HCT116 (cell line): Measurements from ENCODE around the gene NUDT14. TPM values are rescaled to one million over a fixed set of nuclear protein-coding genes. Genes with fewer than 3 reads are reported as not detected.

ENCODE experiments used
- ATAC-seq: fragments of 200-7000 bp; cut with Tn5 transposase; 2 replicates; pipeline ENCODE4 v1.9.1; 2020; ENCODE audit warnings: mild to moderate bottlenecking, moderate library complexity
- BruUV-seq: library from RNA; stranded (reverse); fragments of 400-500 nt; replicated peaks from 2 replicates; lab custom pipeline; 2021; lab: Mats Ljungman, UMichigan
- CTCF ChIA-PET: fragments of 300-600 bp; sonication (Branson Sonifier 250); formaldehyde crosslinking; loops from one replicate; lab custom pipeline; 2021; ENCODE audit warnings: antibody characterized with exemption; lab: Charles Lee
- POLR2A ChIA-PET: fragments of 300-600, 350-600 bp; sonication (Branson Sonifier 250); formaldehyde crosslinking; loops from one replicate; lab custom pipeline; 2021; ENCODE audit warnings: antibody characterized with exemption; lab: Charles Lee
- RAD21 ChIA-PET, 2 experiments: fragments of 300-600 bp; sonication (Branson Sonifier 250); formaldehyde crosslinking; loops; one replicate each; lab custom pipeline; 2023; ENCODE audit warnings: low total read pairs in 2 of 2; ENCODE audit not compliant: uncharacterized antibody in 2 of 2, unreplicated experiment in 2 of 2, low non-redundant PET in 1 of 2; lab: Charles Lee
- DNase-seq: peaks from one replicate; pipeline ENCODE4 v3.0.0-alpha.2; 2010; ENCODE audit warnings: low read depth, low spot score
- H2AFZ ChIP-seq: fragments of 200-600 bp; shearing (Covaris generic), sonication (generic); 2 replicates; pipeline ENCODE4 v1.6.1; 2017; ENCODE audit warnings: low read depth, mixed run types, mixed read lengths, antibody characterized with exemption, low read length; ENCODE audit not compliant: poor library complexity, severe bottlenecking
- H3K27ac ChIP-seq: 2 replicates; pipeline ENCODE4 v1.5.1; 2012; ENCODE audit warnings: low read depth, low read length
- H3K27me3 ChIP-seq: fragments of 200-600 bp; sonication (generic); 2 replicates; pipeline ENCODE4 v1.6.1; 2016; ENCODE audit warnings: mixed run types, low read length, mixed read lengths; ENCODE audit not compliant: insufficient read depth
- H3K36me3 ChIP-seq, 2 experiments: fragments of 200-500 bp in 1 of 2; fragments of 200-600 bp in 1 of 2; sonication (Bioruptor generic) in 1 of 2; sonication (generic) in 1 of 2; 2 replicates each; pipeline versions ENCODE4 v1.5.1 to v1.6.1; 2014 to 2016; ENCODE audit warnings: low read length in 2 of 2, inconsistent platforms in 1 of 2, mixed read lengths in 1 of 2, mixed run types in 1 of 2; ENCODE audit not compliant: insufficient read depth in 2 of 2, control insufficient read depth in 1 of 2
- H3K4me1 ChIP-seq, 2 experiments: fragments of 200-600 bp in 1 of 2; sonication (generic) in 1 of 2; 2 replicates each; pipeline versions ENCODE4 v1.5.1 to v1.6.1; 2012 to 2017; ENCODE audit warnings: low read length in 2 of 2, inconsistent platforms in 1 of 2, mild to moderate bottlenecking in 1 of 2, mixed read lengths in 1 of 2, mixed run types in 1 of 2, moderate library complexity in 1 of 2; ENCODE audit not compliant: insufficient read depth in 2 of 2, control insufficient read depth in 1 of 2
- H3K4me2 ChIP-seq: fragments of 200-600 bp; sonication (generic); 2 replicates; pipeline ENCODE4 v1.6.1; 2017; ENCODE audit warnings: mixed run types, low read length, mixed read lengths
- H3K4me3 ChIP-seq, 2 experiments: fragments of 200-600 bp in 1 of 2; sonication (generic) in 1 of 2; replicated peaks in 1 of 2; 2 replicates each; pipeline ENCODE4 v1.5.1; 2011 to 2016; ENCODE audit warnings: low read length in 2 of 2, control low read depth in 1 of 2, low read depth in 1 of 2, mild to moderate bottlenecking in 1 of 2, mixed read lengths in 1 of 2, mixed run types in 1 of 2
- H3K79me2 ChIP-seq: fragments of 200-600 bp; sonication (generic); 2 replicates; pipeline ENCODE4 v1.6.1; 2017; ENCODE audit warnings: mild to moderate bottlenecking, mixed run types, low read length, moderate library complexity, mixed read lengths; ENCODE audit not compliant: insufficient read depth
- H3K9ac ChIP-seq: fragments of 200-600 bp; sonication (generic); 2 replicates; pipeline ENCODE4 v1.6.1; 2016; ENCODE audit warnings: low read length, mixed read lengths
- H3K9me2 ChIP-seq: fragments of 200-600 bp; sonication (generic), shearing (Covaris generic); 2 replicates; pipeline ENCODE4 v1.6.1; 2017; ENCODE audit warnings: mixed run types, mild to moderate bottlenecking, moderate library complexity; ENCODE audit not compliant: insufficient read depth
- H3K9me3 ChIP-seq, 2 experiments: fragments of 200-500 bp in 1 of 2; fragments of 200-600 bp in 1 of 2; sonication (Bioruptor generic) in 1 of 2; sonication (generic) in 1 of 2; 2 replicates each; pipeline ENCODE4 v1.6.1; 2014 to 2017; ENCODE audit warnings: low read length in 2 of 2, mixed read lengths in 2 of 2, inconsistent platforms in 1 of 2, low read depth in 1 of 2, mild to moderate bottlenecking in 1 of 2, mixed run types in 1 of 2, moderate library complexity in 1 of 2; ENCODE audit not compliant: control insufficient read depth in 1 of 2, insufficient read depth in 1 of 2
- H4K20me1 ChIP-seq: fragments of 200-600 bp; sonication (generic), shearing (Covaris generic); 2 replicates; pipeline ENCODE4 v1.6.1; 2017; ENCODE audit warnings: mixed run types, mild to moderate bottlenecking, moderate library complexity; ENCODE audit not compliant: insufficient read depth
- ATF3 ChIP-seq: IDR thresholded peaks from 2 replicates; pipeline ENCODE4 v1.6.1; 2012
- CBX3 ChIP-seq: IDR thresholded peaks from 2 replicates; pipeline ENCODE4 v1.6.1; 2012; ENCODE audit warnings: low read depth
- CEBPB ChIP-seq: IDR thresholded peaks from 2 replicates; pipeline ENCODE4 v1.6.1; 2012; ENCODE audit warnings: low read depth
- ELF1 ChIP-seq: IDR thresholded peaks from 2 replicates; pipeline ENCODE4 v1.6.1; 2012; ENCODE audit warnings: low read depth, borderline replicate concordance
- FOSL1 ChIP-seq: IDR thresholded peaks from 2 replicates; pipeline ENCODE4 v1.6.1; 2012; ENCODE audit warnings: low read depth
- JUND ChIP-seq: IDR thresholded peaks from 2 replicates; pipeline ENCODE4 v1.6.1; 2012
- MAX ChIP-seq: IDR thresholded peaks from 2 replicates; pipeline ENCODE4 v1.6.1; 2012
- POLR2AphosphoS5 ChIP-seq: IDR thresholded peaks from 2 replicates; pipeline ENCODE4 v1.6.1; 2011; ENCODE audit warnings: mild to moderate bottlenecking, low read depth, low read length, moderate library complexity
- RAD21 ChIP-seq: IDR thresholded peaks from 2 replicates; pipeline ENCODE4 v1.6.1; 2012; ENCODE audit warnings: low read depth, mild to moderate bottlenecking
- SP1 ChIP-seq: IDR thresholded peaks from 2 replicates; pipeline ENCODE4 v1.6.1; 2012; ENCODE audit warnings: low read depth
- SRF ChIP-seq: IDR thresholded peaks from 2 replicates; pipeline ENCODE4 v1.6.1; 2012; ENCODE audit warnings: low read depth
- YY1 ChIP-seq: IDR thresholded peaks from 2 replicates; pipeline ENCODE4 v1.6.1; 2011; ENCODE audit warnings: low read length, low read depth, moderate library complexity, mild to moderate bottlenecking; ENCODE audit not compliant: insufficient replicate concordance; ENCODE audit errors: extremely low read depth
- ZBTB33 ChIP-seq: IDR thresholded peaks from 2 replicates; pipeline ENCODE4 v1.6.1; 2011; ENCODE audit warnings: mild to moderate bottlenecking, low read length, moderate library complexity; ENCODE audit not compliant: insufficient replicate concordance; ENCODE audit errors: extremely low read depth
- ZFX ChIP-seq: fragments of 450-650 bp; IDR thresholded peaks from 2 replicates; pipeline ENCODE4 v1.6.1; 2017
- ZNF274 ChIP-seq: fragments of 200-500 bp; sonication (Bioruptor generic); IDR thresholded peaks from 2 replicates; pipeline ENCODE4 v1.6.1; 2014; ENCODE audit warnings: mild to moderate bottlenecking, low read depth, low read length, inconsistent platforms
- intact Hi-C: fragments of 100-400 bp; cut with micrococcal nuclease; formaldehyde crosslinking; loops from 2 replicates; pipeline ENCODE4 v1.10.0; 2022
- total RNA-seq: library from RNA; stranded (reverse); gene quantifications from one replicate; pipeline ENCODE4 v1.2.1, GENCODE V29; 2021; ENCODE audit not compliant: unreplicated experiment

Gene NUDT14
- total RNA-seq, 1 experiment from 2014 or later: 56.1 TPM

- Histone ChIP-seq H3K4me3 (no peak overlapping the region), H3K36me3 (no peaks in the 10 kb centered on the region), H3K9me3 (peaks cover 4 to 11% of the 10 kb centered on the region in 2 experiments; a peak in 2 of 4 replicates), H2AFZ (no peak overlapping the region), H4K20me1 (no peaks in the 10 kb centered on the region), H3K9ac (no peak overlapping the region), H3K79me2 (no peaks in the 10 kb centered on the region), H3K27me3 (no peaks in the 10 kb centered on the region), H3K4me2 (no peak overlapping the region), H3K27ac (no peak overlapping the region), H3K4me1 (peaks cover 3 to 9% of the 10 kb centered on the region in 2 experiments), H3K9me2 (no peaks in the 10 kb centered on the region)
- ChIA-PET POLR2A (no interaction called here), CTCF (no interaction called here), RAD21 (no interaction called here)
- no peak for TF ChIP-seq ZBTB33
- no peak for TF ChIP-seq YY1
- TF ChIP-seq FOSL1: no peak
- no peak for TF ChIP-seq POLR2AphosphoS5
- TF ChIP-seq ATF3: no peak
- no peak for TF ChIP-seq MAX
- TF ChIP-seq RAD21: no peak
- TF ChIP-seq ELF1: no peak
- TF ChIP-seq SP1: no peak
- no peak for TF ChIP-seq CEBPB
- TF ChIP-seq SRF: no peak
- TF ChIP-seq JUND: no peak
- TF ChIP-seq ZFX: no peak
- TF ChIP-seq ZNF274: no peak
- no peak for TF ChIP-seq CBX3
- no TSS peak for BruUV-seq
- DNase-seq (no peak), ATAC-seq (no peak)
- intact Hi-C loops: no loop called here
These were observed 4.9 kb upstream of the NUDT14 start for GRCh38 chr14:105185973-105186372.
